HL-60 (cell line): ENCODE measurements around the gene DNAH5.

Source experiments
- DNase-seq, 2 experiments: peaks; one replicate each; pipeline ENCODE4 v3.0.0-alpha.2; 2010 to 2020; ENCODE audit warnings: low read depth in 1 of 2, low spot score in 1 of 2
- H3K27ac ChIP-seq: fragments of 250-450 bp; sonication (Bioruptor Pico); replicated peaks from 2 replicates; pipeline ENCODE4 v1.5.1; 2020; ENCODE audit warnings: mild to moderate bottlenecking, moderate library complexity
- H3K27me3 ChIP-seq: fragments of 250-450 bp; sonication (Bioruptor Pico); 2 replicates; pipeline ENCODE4 v1.5.1; 2021; ENCODE audit warnings: mild to moderate bottlenecking, moderate library complexity; ENCODE audit not compliant: insufficient read depth, poor library complexity, severe bottlenecking
- H3K4me3 ChIP-seq: replicated peaks from 2 replicates; pipeline ENCODE4 v1.5.1; 2011; ENCODE audit warnings: mild to moderate bottlenecking, control low read depth, low read length; ENCODE audit not compliant: insufficient read depth
- GABPA ChIP-seq: IDR thresholded peaks from 2 replicates; pipeline ENCODE4 v1.6.1; 2012; ENCODE audit warnings: low read depth
- POLR2AphosphoS5 ChIP-seq: IDR thresholded peaks from 2 replicates; pipeline ENCODE4 v1.6.1; 2012; ENCODE audit warnings: low read depth
- SPI1 ChIP-seq: IDR thresholded peaks from 2 replicates; pipeline ENCODE4 v1.6.1; 2012; ENCODE audit warnings: low read depth, mild to moderate bottlenecking, borderline replicate concordance
- TF ChIP-seq, protein P1 (sequence below): IDR thresholded peaks from 2 replicates; pipeline ENCODE4 v1.6.1; 2012; ENCODE audit warnings: low read depth; ENCODE audit not compliant: insufficient replicate concordance
- TF ChIP-seq, protein P2 (sequence below): IDR thresholded peaks from one replicate; pipeline ENCODE4 v1.5.1; 2011; ENCODE audit warnings: low read length, control low read depth, inconsistent platforms; ENCODE audit not compliant: insufficient read depth

The DNAH5 gene

DNA sequence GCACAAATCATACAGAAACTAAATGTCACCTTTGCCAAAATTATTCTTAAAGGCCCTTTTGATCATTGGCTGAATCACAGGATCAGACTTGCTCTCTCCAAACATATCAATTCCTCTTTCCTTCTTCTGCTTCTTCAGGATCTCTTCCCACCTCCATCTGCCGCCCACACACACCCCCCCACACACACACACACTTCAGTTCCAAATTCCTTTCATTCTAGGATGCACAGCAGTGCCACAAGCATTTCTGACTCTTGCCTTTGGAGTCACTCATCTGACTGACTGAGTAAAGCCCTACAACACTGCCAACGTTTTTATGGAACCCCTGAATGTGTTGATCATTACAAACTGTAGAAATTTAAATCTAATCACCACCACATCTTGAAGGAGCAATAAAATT is 22.9 kb downstream of the DNAH5 start:
- DNase-seq: no peak
- no peak for TF ChIP-seq SPI1
- TF ChIP-seq, protein P1, sequence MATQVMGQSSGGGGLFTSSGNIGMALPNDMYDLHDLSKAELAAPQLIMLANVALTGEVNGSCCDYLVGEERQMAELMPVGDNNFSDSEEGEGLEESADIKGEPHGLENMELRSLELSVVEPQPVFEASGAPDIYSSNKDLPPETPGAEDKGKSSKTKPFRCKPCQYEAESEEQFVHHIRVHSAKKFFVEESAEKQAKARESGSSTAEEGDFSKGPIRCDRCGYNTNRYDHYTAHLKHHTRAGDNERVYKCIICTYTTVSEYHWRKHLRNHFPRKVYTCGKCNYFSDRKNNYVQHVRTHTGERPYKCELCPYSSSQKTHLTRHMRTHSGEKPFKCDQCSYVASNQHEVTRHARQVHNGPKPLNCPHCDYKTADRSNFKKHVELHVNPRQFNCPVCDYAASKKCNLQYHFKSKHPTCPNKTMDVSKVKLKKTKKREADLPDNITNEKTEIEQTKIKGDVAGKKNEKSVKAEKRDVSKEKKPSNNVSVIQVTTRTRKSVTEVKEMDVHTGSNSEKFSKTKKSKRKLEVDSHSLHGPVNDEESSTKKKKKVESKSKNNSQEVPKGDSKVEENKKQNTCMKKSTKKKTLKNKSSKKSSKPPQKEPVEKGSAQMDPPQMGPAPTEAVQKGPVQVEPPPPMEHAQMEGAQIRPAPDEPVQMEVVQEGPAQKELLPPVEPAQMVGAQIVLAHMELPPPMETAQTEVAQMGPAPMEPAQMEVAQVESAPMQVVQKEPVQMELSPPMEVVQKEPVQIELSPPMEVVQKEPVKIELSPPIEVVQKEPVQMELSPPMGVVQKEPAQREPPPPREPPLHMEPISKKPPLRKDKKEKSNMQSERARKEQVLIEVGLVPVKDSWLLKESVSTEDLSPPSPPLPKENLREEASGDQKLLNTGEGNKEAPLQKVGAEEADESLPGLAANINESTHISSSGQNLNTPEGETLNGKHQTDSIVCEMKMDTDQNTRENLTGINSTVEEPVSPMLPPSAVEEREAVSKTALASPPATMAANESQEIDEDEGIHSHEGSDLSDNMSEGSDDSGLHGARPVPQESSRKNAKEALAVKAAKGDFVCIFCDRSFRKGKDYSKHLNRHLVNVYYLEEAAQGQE: no peak
- TF ChIP-seq POLR2AphosphoS5: no peak
- no peak overlapping the region for H3K4me3 ChIP-seq

DNA sequence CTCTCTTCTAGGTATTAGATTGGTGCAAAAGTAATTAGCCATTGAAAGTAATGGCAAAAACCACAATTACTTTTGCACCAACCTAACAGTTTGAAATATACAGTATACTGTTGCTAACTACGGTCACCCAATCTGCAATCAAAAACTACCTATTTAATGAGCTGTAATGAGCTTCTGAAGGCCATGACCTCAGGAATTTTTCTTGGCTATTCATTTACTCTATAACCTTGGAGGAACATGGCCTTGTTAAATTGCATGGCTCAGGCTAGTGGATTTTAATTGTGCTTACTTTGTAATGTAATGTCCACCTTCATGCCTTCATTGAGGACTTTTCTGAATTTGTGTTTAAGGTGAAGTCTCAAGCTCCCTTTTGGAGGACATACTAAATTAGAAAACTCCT is 24.7 kb downstream of the DNAH5 start:
- no peaks in the 10 kb centered on the region for H3K27me3 ChIP-seq
- H3K4me3 ChIP-seq: no peak overlapping the region
- no peak for DNase-seq
- TF ChIP-seq GABPA (no peak), SPI1 (no peak), POLR2AphosphoS5 (no peak)
- TF ChIP-seq, protein P1: no peak
- TF ChIP-seq, protein P2, sequence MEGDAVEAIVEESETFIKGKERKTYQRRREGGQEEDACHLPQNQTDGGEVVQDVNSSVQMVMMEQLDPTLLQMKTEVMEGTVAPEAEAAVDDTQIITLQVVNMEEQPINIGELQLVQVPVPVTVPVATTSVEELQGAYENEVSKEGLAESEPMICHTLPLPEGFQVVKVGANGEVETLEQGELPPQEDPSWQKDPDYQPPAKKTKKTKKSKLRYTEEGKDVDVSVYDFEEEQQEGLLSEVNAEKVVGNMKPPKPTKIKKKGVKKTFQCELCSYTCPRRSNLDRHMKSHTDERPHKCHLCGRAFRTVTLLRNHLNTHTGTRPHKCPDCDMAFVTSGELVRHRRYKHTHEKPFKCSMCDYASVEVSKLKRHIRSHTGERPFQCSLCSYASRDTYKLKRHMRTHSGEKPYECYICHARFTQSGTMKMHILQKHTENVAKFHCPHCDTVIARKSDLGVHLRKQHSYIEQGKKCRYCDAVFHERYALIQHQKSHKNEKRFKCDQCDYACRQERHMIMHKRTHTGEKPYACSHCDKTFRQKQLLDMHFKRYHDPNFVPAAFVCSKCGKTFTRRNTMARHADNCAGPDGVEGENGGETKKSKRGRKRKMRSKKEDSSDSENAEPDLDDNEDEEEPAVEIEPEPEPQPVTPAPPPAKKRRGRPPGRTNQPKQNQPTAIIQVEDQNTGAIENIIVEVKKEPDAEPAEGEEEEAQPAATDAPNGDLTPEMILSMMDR: no peak
- H3K27ac ChIP-seq: no peak overlapping the region

More for the DNA sequence above, 22.9 kb downstream of the DNAH5 start:
- no peaks in the 10 kb centered on the region for H3K27me3 ChIP-seq
- no peak overlapping the region for H3K27ac ChIP-seq

DNA sequence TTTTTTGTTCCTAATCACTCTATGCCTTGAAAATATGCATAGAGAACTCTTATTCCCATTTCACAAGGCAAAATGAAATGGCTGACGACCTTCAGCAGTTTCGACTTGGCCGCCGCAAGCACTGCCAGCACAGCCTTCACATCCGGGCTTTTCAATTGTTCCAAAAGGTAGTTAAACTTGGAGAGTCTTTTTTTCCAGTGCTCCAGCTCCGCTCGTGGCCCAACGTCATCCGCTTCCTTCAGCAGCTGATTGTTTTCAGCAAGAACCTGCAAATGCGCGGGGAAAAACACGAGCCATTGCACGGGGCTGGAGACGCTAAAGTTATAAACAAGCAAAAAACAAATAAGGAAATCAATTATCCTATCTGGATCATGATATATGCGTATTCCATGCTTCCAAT is 25.4 kb downstream of the DNAH5 start:
- DNase-seq: no peak
- no peak overlapping the region for H3K27ac ChIP-seq
- no peaks in the 10 kb centered on the region for H3K27me3 ChIP-seq
- TF ChIP-seq, protein P2: no peak
- TF ChIP-seq, protein P1: no peak
- TF ChIP-seq POLR2AphosphoS5 (no peak), GABPA (no peak), SPI1 (no peak)
- no peak overlapping the region for H3K4me3 ChIP-seq

DNA sequence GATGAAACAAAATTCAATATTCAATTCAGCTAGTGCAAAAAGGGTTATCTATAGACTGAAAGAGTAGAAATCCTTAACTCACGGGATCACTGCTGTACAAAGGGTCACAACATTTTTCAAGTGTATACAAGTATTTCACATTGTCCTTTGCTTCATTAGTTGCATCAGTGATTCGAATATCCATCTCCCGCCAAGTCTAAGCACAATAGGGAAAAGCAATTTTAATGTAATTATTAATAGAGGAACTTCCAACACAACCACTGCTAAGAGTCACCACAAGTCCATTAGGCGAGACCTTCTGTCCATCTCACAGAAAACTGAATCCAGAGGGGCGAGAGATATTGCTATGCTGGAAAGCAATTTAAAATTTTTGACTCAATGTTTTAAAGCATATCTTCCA is 27.4 kb downstream of the DNAH5 start:
- DNase-seq: no peak
- Histone ChIP-seq H3K27me3 (no peaks in the 10 kb centered on the region), H3K4me3 (no peak overlapping the region), H3K27ac (no peak overlapping the region)
- TF ChIP-seq, protein P2: no peak
- TF ChIP-seq GABPA: no peak
- TF ChIP-seq POLR2AphosphoS5: no peak
- TF ChIP-seq, protein P1: no peak
- no peak for TF ChIP-seq SPI1
